SIG-M5 (cell line): ENCODE results near the gene THSD7A.

Source experiments
- DNase-seq: peaks from one replicate; lab custom pipeline; 2025; lab: John Stamatoyannopoulos, UW

The THSD7A gene

GRCh38 chr7:11706666-11707605 lies 125.1 kb downstream of the THSD7A start:
- no peak for DNase-seq

GRCh38 chr7:11703829-11704228 lies 128.2 kb downstream of the THSD7A start:
- DNase-seq = no peak

- no peak for DNase-seq
Measured at GRCh38 chr7:11702938-11703337, 129.1 kb downstream of the THSD7A start.

GRCh38 chr7:11701829-11702560 lies 130.0 kb downstream of the THSD7A start:
- no peak for DNase-seq

GRCh38 chr7:11699666-11700065 lies 132.3 kb downstream of the THSD7A start:
- no peak for DNase-seq

GRCh38 chr7:11698384-11698871 lies 133.6 kb downstream of the THSD7A start:
- no peak for DNase-seq

- DNase-seq = no peak
Measured at GRCh38 chr7:11690395-11690794, 141.6 kb downstream of the THSD7A start.

- DNase-seq = no peak
Measured at GRCh38 chr7:11689096-11689495, 142.9 kb downstream of the THSD7A start.

GRCh38 chr7:11681461-11681860 lies 150.5 kb downstream of the THSD7A start:
- DNase-seq = no peak

- no peak for DNase-seq
Measured at GRCh38 chr7:11675163-11675562, 156.8 kb downstream of the THSD7A start.

GRCh38 chr7:11668727-11669126 lies 163.3 kb downstream of the THSD7A start:
- no peak for DNase-seq

GRCh38 chr7:11667810-11668185 lies 164.2 kb downstream of the THSD7A start:
- DNase-seq = no peak

GRCh38 chr7:11667071-11667809 lies 164.8 kb downstream of the THSD7A start:
- no peak for DNase-seq

- DNase-seq = no peak
Measured at GRCh38 chr7:11665357-11665756, 166.6 kb downstream of the THSD7A start.

- DNase-seq = no peak
Measured at GRCh38 chr7:11655642-11656041, 176.4 kb downstream of the THSD7A start.

- DNase-seq = no peak
Measured at GRCh38 chr7:11655163-11655562, 176.8 kb downstream of the THSD7A start.

- DNase-seq = no peak
Measured at GRCh38 chr7:11650500-11650899, 181.5 kb downstream of the THSD7A start.

GRCh38 chr7:11650030-11650429 lies 182.0 kb downstream of the THSD7A start:
- DNase-seq = no peak

- no peak for DNase-seq
Measured at GRCh38 chr7:11648980-11649379, 183.0 kb downstream of the THSD7A start.

GRCh38 chr7:11648101-11648500 lies 183.9 kb downstream of the THSD7A start:
- no peak for DNase-seq

GRCh38 chr7:11642841-11643240 lies 189.2 kb downstream of the THSD7A start:
- no peak for DNase-seq

GRCh38 chr7:11642276-11642675 lies 189.7 kb downstream of the THSD7A start:
- no peak for DNase-seq
